PC-9 (cell line): ENCODE data around the gene STX16.

Source experiments
- EZH2 ChIP-seq: fragments of 200-600 bp; sonication (generic); IDR thresholded peaks from 2 replicates; pipeline ENCODE4 v1.8.0; 2017; ENCODE audit warnings: antibody characterized with exemption, low read depth
- TF ChIP-seq, protein P1 (sequence below): fragments of 200-600 bp; sonication (generic); conservative IDR thresholded peaks from 2 replicates; pipeline ENCODE4 v1.6.1; 2017; ENCODE audit warnings: mixed run types, antibody characterized with exemption, mild to moderate bottlenecking, moderate library complexity

DNA sequence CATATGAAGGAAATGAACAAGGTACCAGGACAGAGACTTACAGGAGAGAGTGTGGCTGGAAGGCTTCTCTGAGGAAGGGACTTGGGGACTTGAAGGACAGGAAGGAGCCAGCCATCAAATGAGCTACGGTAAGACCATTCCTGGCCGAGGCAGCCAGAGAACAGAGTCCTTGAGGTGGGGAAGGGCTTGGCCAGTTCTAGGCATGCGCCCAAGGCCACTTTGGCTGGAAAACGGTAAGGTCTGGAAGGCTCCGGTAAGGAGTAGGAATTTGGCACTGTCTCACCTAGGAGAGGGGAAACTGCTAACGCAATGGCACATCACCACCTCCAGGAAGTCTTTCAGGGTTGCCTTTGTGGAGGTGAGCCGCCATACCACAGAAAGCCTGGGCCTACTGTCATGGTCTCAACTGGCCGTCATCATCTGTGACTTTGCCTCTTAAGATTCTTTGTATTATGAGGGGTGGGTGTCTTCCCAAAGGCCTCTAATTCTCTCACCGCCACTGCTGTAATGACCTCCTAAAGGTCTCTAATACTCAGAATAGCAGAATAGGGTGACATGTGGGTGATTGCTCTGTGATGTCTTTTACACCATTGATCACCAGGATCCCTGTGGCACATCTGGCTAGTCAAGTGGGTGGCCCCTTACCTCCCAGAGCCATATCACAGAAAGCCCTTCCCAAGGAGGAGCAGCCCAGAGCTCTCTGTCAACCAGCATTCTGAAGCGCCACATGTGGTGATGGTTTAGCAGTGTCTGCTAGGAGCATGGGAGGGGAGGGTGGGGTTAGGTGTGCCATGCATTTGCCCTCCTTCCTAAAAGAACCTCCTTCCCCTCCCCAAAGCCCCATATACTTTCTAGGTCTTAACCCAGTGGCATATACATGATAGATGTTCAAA, 17.7 kb upstream of the STX16 start:
- TF ChIP-seq, protein P1, sequence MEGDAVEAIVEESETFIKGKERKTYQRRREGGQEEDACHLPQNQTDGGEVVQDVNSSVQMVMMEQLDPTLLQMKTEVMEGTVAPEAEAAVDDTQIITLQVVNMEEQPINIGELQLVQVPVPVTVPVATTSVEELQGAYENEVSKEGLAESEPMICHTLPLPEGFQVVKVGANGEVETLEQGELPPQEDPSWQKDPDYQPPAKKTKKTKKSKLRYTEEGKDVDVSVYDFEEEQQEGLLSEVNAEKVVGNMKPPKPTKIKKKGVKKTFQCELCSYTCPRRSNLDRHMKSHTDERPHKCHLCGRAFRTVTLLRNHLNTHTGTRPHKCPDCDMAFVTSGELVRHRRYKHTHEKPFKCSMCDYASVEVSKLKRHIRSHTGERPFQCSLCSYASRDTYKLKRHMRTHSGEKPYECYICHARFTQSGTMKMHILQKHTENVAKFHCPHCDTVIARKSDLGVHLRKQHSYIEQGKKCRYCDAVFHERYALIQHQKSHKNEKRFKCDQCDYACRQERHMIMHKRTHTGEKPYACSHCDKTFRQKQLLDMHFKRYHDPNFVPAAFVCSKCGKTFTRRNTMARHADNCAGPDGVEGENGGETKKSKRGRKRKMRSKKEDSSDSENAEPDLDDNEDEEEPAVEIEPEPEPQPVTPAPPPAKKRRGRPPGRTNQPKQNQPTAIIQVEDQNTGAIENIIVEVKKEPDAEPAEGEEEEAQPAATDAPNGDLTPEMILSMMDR, result no peak
- no peak for TF ChIP-seq EZH2
